BJ (cell line): ENCODE data around the gene NGFR. TPM values are rescaled to one million over a fixed set of nuclear protein-coding genes. Genes with fewer than 3 reads are reported as not detected.

Source experiments
- CTCF ChIA-PET: fragments of 350-600 bp; formaldehyde crosslinking; extraction: SDS; loops from one replicate; lab custom pipeline; 2021; ENCODE audit warnings: antibody characterized with exemption, inconsistent platforms; lab: Yijun Ruan, JAX
- POLR2A ChIA-PET: fragments of 300-600 bp; sonication (Branson Sonifier 250); formaldehyde crosslinking; extraction: SDS; loops from one replicate; lab custom pipeline; 2021; ENCODE audit warnings: antibody characterized with exemption; lab: Charles Lee
- DNase-seq: peaks from one replicate; pipeline ENCODE4 v3.0.0-alpha.2; 2011; ENCODE audit warnings: low read depth
- H3K27me3 ChIP-seq: 2 replicates; pipeline ENCODE4 v1.6.0; 2011; ENCODE audit warnings: low read length; ENCODE audit not compliant: control insufficient read depth, insufficient read depth
- H3K36me3 ChIP-seq: 2 replicates; pipeline ENCODE4 v1.5.1; 2011; ENCODE audit warnings: low read length; ENCODE audit not compliant: control insufficient read depth, insufficient read depth
- H3K4me3 ChIP-seq: 2 replicates; pipeline ENCODE4 v1.5.1; 2011; ENCODE audit warnings: low read depth, mild to moderate bottlenecking, control low read depth, low read length
- CTCF ChIP-seq: IDR thresholded peaks from 2 replicates; pipeline ENCODE4 v1.5.1; 2011; ENCODE audit warnings: low read depth, mild to moderate bottlenecking, control low read depth, inconsistent platforms, low read length, moderate library complexity; ENCODE audit not compliant: insufficient read depth
- polyA plus RNA-seq: library from polyadenylated mRNA; depleted of rRNA; stranded (reverse); fragments of >200 nt; gene quantifications from 2 replicates; pipeline ENCODE4 v1.2.3, GENCODE V29; 2011

NGFR gene
- polyA plus RNA-seq, 1 experiment: 0.10 TPM

- TF ChIP-seq CTCF: no peak
- Histone ChIP-seq H3K27me3 (peaks cover 39% of the 10 kb centered on the region), H3K4me3 (no peak overlapping the region), H3K36me3 (no peaks in the 10 kb centered on the region)
- DNase-seq: no peak
- ChIA-PET POLR2A (no interaction called here), CTCF (interaction anchor here (1.0 to 1.3 kb wide), 3 partner anchors 12 to 87 kb away, joined by 3 to 4 read pairs (median 3); no protein-coding TSS in a partner anchor)
These were observed 26.2 kb upstream of the NGFR start for GRCh38 chr17:49468811-49469385.

GRCh38 chr17:49469831-49470810 is 25.0 kb upstream of the NGFR start:
- no peak for TF ChIP-seq CTCF
- H3K36me3 ChIP-seq: no peaks in the 10 kb centered on the region
- H3K27me3 ChIP-seq: peaks cover 39% of the 10 kb centered on the region
- POLR2A ChIA-PET: no interaction called here
- CTCF ChIA-PET: no interaction called here
- DNase-seq: no peak
- H3K4me3 ChIP-seq: no peak overlapping the region

GRCh38 chr17:49471089-49471683 is 23.9 kb upstream of the NGFR start:
- H3K36me3 ChIP-seq: no peaks in the 10 kb centered on the region
- TF ChIP-seq CTCF: no peak
- peaks cover 37% of the 10 kb centered on the region for H3K27me3 ChIP-seq
- H3K4me3 ChIP-seq: no peak overlapping the region
- DNase-seq: no peak
- POLR2A ChIA-PET: no interaction called here
- CTCF ChIA-PET: no interaction called here

GRCh38 chr17:49471769-49472168 is 23.3 kb upstream of the NGFR start:
- no peak overlapping the region for H3K4me3 ChIP-seq
- no peaks in the 10 kb centered on the region for H3K36me3 ChIP-seq
- no peak for TF ChIP-seq CTCF
- DNase-seq: no peak
- CTCF ChIA-PET: interaction anchor here (0.6 to 0.9 kb wide), 2 partner anchors 9 to 84 kb away, joined by 3 read pairs; no protein-coding TSS in a partner anchor
- H3K27me3 ChIP-seq: peaks cover 37% of the 10 kb centered on the region
- POLR2A ChIA-PET: no interaction called here

GRCh38 chr17:49472527-49472926 is 22.6 kb upstream of the NGFR start:
- peaks cover 38% of the 10 kb centered on the region for H3K27me3 ChIP-seq
- no peak overlapping the region for H3K4me3 ChIP-seq
- no peaks in the 10 kb centered on the region for H3K36me3 ChIP-seq
- no peak for DNase-seq
- TF ChIP-seq CTCF: no peak
- CTCF ChIA-PET: interaction anchor here (0.9 to 1.0 kb wide), 2 partner anchors 10 to 83 kb away, joined by 3 read pairs; no protein-coding TSS in a partner anchor
- POLR2A ChIA-PET: no interaction called here
